ENCODE measurements around the gene ZBTB7C. TPM values are rescaled to one million over a fixed set of nuclear protein-coding genes. Genes with fewer than 3 reads are reported as not detected.

The ZBTB7C gene
- total and polyA plus RNA-seq, 2 of the 8 experiments (the other 6 are each of a cell fraction or from before 2014, with no cell fraction given): 0.15 to 0.45 TPM

GRCh38 chr18:48252525-48252924 lies 156.7 kb downstream of the ZBTB7C start:
- no peak overlapping the region for H2AK5ac ChIP-seq (ENCODE audit: low read depth, low read length)
- no peak overlapping the region for H3K23ac ChIP-seq (ENCODE audit: insufficient read length)
- no peak overlapping the region for H3K27ac ChIP-seq (ENCODE audit: low read depth, low read length)
- no peak overlapping the region for H4K91ac ChIP-seq (replicated peaks; ENCODE audit: insufficient read length, low read length)
- H3K27me3 ChIP-seq (replicated peaks in 1 of 4; ENCODE audit: control insufficient read depth in 3 of 4, extremely low read depth in 1 of 4, insufficient read depth in 3 of 4, low read length in 3 of 4): no peaks in the 10 kb centered on the region
- DNase-seq (ENCODE audit: low read depth in 1 of 2, low spot score in 2 of 2) (no peak), FAIRE-seq (no peak)
- H2BK12ac ChIP-seq (ENCODE audit: low read depth, low read length): no peak overlapping the region
- H2BK5ac ChIP-seq (ENCODE audit: low read depth, low read length): no peak overlapping the region
- no peak overlapping the region for H3K14ac ChIP-seq (ENCODE audit: insufficient read length)
- no peak overlapping the region for H2BK120ac ChIP-seq (replicated peaks; ENCODE audit: low read depth, low read length)
- TF ChIP-seq, protein P1, sequence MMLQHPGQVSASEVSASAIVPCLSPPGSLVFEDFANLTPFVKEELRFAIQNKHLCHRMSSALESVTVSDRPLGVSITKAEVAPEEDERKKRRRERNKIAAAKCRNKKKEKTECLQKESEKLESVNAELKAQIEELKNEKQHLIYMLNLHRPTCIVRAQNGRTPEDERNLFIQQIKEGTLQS (IDR thresholded peaks at IDR 0.05; ENCODE audit: insufficient read depth, low read depth, low read length): no peak
- TF ChIP-seq SUZ12 (IDR thresholded peaks at IDR 0.05; ENCODE audit: low read length): no peak
- TF ChIP-seq TCF12 (IDR thresholded peaks at IDR 0.05; ENCODE audit: low read depth, low read length): no peak
- no peak for TF ChIP-seq CHD1 (IDR thresholded peaks at IDR 0.05; ENCODE audit: low read depth, low read length)
- no peak for TF ChIP-seq RFX5 (IDR thresholded peaks at IDR 0.05; ENCODE audit: borderline replicate concordance, low read depth, low read length)
- H2BK20ac ChIP-seq (ENCODE audit: low read length): no peak overlapping the region
- no peaks in the 10 kb centered on the region for H3K79me2 ChIP-seq (ENCODE audit: control insufficient read depth in 1 of 2, insufficient read depth in 2 of 2, low read length in 2 of 2)
- no peaks in the 10 kb centered on the region for H3K36me3 ChIP-seq (ENCODE audit: control insufficient read depth in 2 of 4, insufficient read depth in 4 of 4, low read length in 3 of 4)
- no peak overlapping the region for H3K9ac ChIP-seq (replicated peaks in 1 of 4; ENCODE audit: extremely low read depth in 1 of 4, low read depth in 3 of 4, low read length in 3 of 4)
- 84% methylated on average over 3 of the region's 3 CpGs; no CpG with 5 or more reads in 1 of the 2 experiments for WGBS, 2 experiments (ENCODE audit: extremely low coverage in 1 of 2, insufficient coverage in 1 of 2, insufficient read length in 1 of 2, insufficient replicate concordance in 2 of 2, low coverage in 1 of 2, low lambda C conversion rate in 2 of 2, missing lambda C conversion rate in 1 of 2)
- no peaks in the 10 kb centered on the region for H3K9me3 ChIP-seq (ENCODE audit: insufficient read depth in 2 of 2, low read depth in 1 of 2, low read length in 1 of 2)
- CTCF ChIA-PET (ENCODE audit: partially characterized antibody): interaction anchor here (0.7 to 3.2 kb wide), 2 partner anchors 193 to 194 kb away, joined by 3 to 9 read pairs; no protein-coding TSS in a partner anchor
- no peaks in the 10 kb centered on the region for H3K23me2 ChIP-seq (ENCODE audit: low read depth, low read length)
- no peak overlapping the region for H3K18ac ChIP-seq (ENCODE audit: extremely low read depth, low read length)
- H3K4me3 ChIP-seq (ENCODE audit: extremely low read depth in 1 of 4, insufficient read depth in 2 of 4, low read depth in 3 of 4, low read length in 4 of 4): no peak overlapping the region
- H4K8ac ChIP-seq (ENCODE audit: extremely low read depth, insufficient read depth, low read length): no peak overlapping the region
- H4K20me1 ChIP-seq (replicated peaks in 1 of 2; ENCODE audit: control insufficient read depth in 1 of 2, insufficient read depth in 2 of 2, low read length in 2 of 2): no peaks in the 10 kb centered on the region
- H2AFZ ChIP-seq (ENCODE audit: low read length): no peak overlapping the region
- H2BK15ac ChIP-seq (ENCODE audit: low read length): no peak overlapping the region
- H3K56ac ChIP-seq (replicated peaks; ENCODE audit: insufficient read length, low read depth, low read length): no peak overlapping the region
- no peak overlapping the region for H3K4me2 ChIP-seq (ENCODE audit: insufficient read depth in 1 of 2, low read depth in 2 of 2, low read length in 2 of 2)
- no peak overlapping the region for H3K4ac ChIP-seq (replicated peaks; ENCODE audit: insufficient read length, low read depth, low read length)
- no peak overlapping the region for H4K5ac ChIP-seq (ENCODE audit: insufficient read length, low read depth, low read length)
- POLR2A ChIA-PET (ENCODE audit: partially characterized antibody): no interaction called here
- H3K79me1 ChIP-seq (ENCODE audit: low read depth, low read length): no peaks in the 10 kb centered on the region
- no peaks in the 10 kb centered on the region for H3K4me1 ChIP-seq (replicated peaks in 1 of 4; ENCODE audit: control insufficient read depth in 3 of 4, insufficient read depth in 4 of 4, low read length in 3 of 4)
